LNCAP (cell line): ENCODE measurements around the gene SP100.

Experiments
- CTCF ChIP-seq: fragments of 450-650 bp; IDR thresholded peaks from 2 replicates; pipeline ENCODE4 v1.5.1; 2017; ENCODE audit warnings: mild to moderate bottlenecking

Gene SP100

GRCh38 chr2:230520061-230520874, 104.3 kb downstream of the SP100 start:
- TF ChIP-seq CTCF, result no peak

- TF ChIP-seq CTCF, result no peak
Measured at GRCh38 chr2:230520875-230521155, 104.8 kb downstream of the SP100 start.

GRCh38 chr2:230521386-230521785, 105.4 kb downstream of the SP100 start:
- TF ChIP-seq CTCF, result no peak

GRCh38 chr2:230525682-230526081, 109.7 kb downstream of the SP100 start:
- no peak for TF ChIP-seq CTCF

- no peak for TF ChIP-seq CTCF
Measured at GRCh38 chr2:230537531-230537976, 121.6 kb downstream of the SP100 start.

- TF ChIP-seq CTCF, result no peak
Measured at GRCh38 chr2:230540332-230540731, 124.3 kb downstream of the SP100 start.

GRCh38 chr2:230541934-230542380, 126.0 kb downstream of the SP100 start:
- TF ChIP-seq CTCF, result no peak

GRCh38 chr2:230542751-230543150, 126.8 kb downstream of the SP100 start:
- no peak for TF ChIP-seq CTCF
